ENCODE data around the gene CEP104. TPM values are rescaled to one million over a fixed set of nuclear protein-coding genes. Genes with fewer than 3 reads are reported as not detected.
A peak's percentile ranks its signal among the peaks of the same experiment; 100 is the strongest.

CEP104 gene
- total RNA-seq, 1 donor from 2014 or later: 18.3 TPM

DNA sequence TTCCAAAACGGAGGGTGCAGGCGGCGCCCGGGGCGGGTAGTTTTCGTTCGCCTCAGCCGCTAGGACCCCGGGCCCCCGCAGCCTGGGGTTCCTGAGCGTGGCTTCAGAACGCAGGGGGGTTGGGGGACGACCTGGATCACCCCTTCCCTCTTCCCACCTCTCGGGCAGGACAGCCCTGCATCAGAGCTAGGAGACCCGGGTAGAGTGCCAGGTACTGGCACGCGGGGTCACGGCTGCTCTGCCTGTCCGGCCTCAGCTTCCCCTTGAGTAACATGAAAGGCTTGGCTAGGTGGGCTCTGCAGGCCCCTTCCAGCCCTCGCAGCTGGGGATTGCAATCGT, 749 bp upstream of the CEP104 start:
- H3K4me3 ChIP-seq (ENCODE audit: low read depth, low read length): peak overlapping the region; percentile 98
- TF ChIP-seq, protein P1, sequence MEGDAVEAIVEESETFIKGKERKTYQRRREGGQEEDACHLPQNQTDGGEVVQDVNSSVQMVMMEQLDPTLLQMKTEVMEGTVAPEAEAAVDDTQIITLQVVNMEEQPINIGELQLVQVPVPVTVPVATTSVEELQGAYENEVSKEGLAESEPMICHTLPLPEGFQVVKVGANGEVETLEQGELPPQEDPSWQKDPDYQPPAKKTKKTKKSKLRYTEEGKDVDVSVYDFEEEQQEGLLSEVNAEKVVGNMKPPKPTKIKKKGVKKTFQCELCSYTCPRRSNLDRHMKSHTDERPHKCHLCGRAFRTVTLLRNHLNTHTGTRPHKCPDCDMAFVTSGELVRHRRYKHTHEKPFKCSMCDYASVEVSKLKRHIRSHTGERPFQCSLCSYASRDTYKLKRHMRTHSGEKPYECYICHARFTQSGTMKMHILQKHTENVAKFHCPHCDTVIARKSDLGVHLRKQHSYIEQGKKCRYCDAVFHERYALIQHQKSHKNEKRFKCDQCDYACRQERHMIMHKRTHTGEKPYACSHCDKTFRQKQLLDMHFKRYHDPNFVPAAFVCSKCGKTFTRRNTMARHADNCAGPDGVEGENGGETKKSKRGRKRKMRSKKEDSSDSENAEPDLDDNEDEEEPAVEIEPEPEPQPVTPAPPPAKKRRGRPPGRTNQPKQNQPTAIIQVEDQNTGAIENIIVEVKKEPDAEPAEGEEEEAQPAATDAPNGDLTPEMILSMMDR (conservative IDR thresholded peaks at IDR 0.05; ENCODE audit: low read depth, low read length): no peak
- no peak for DNase-seq (ENCODE audit: low read depth)

DNA sequence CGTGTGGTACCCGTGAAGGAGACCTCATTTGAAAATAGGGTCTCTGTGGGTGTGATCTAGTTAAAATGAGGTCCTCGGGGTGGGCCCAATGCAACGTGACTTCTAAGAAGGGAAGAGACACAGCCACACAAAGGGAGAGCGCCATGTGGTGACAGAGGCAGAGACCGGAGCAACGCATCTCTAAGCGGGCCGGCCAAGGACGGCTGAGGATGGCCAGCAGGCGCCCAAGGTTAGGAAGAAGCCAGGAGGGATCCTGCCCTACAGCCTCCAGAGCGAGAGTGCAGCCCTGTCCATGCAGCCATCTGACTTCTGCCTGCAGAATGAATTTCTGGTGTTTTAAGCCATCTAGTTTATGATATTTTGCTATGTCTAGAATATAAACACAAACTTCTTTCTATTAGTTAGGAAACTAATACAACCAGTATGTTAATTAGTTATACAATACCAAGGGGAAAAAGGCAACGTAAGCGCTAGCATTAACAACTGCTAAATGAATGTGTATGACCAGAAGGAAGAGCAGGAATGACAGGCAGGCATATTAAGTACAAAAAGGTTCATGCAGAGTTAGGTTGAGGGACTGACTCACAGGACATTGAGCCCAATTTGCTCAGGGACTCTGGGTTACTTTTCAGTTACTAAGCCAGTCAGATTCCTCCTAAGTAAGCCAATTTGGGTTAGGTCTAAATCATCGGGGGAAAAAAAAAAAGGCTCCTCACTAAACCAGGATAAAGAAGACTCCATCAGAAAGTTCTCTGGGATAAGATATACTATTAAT, 4.1 kb downstream of the CEP104 start:
- H3K4me3 ChIP-seq (ENCODE audit: low read depth, low read length): no peak overlapping the region
- DNase-seq (ENCODE audit: low read depth): no peak
- TF ChIP-seq, protein P1 (conservative IDR thresholded peaks at IDR 0.05; ENCODE audit: low read depth, low read length): no peak

DNA sequence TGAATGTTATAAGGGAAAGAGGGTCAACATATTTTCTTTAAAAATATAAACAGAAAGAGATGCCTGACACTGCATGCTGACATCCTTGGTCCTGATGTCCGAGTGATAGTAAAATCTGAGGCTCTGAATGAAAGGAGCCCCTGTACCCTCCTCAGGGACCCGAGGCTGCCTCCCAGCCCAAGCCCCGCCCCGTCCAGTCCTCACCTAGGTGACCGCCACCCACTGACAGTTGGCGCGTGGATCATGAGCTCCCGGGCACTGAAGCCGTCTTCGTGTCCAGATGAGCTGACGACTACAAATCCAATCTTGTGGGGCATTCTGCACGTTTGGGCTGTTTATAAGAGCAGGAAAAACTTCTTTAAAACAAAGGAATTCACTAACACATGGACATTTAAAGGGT, 4.9 kb downstream of the CEP104 start:
- no peak for DNase-seq (ENCODE audit: low read depth)
- no peak overlapping the region for H3K4me3 ChIP-seq (ENCODE audit: low read depth, low read length)
- TF ChIP-seq, protein P1 (conservative IDR thresholded peaks at IDR 0.05; ENCODE audit: low read depth, low read length): no peak

DNA sequence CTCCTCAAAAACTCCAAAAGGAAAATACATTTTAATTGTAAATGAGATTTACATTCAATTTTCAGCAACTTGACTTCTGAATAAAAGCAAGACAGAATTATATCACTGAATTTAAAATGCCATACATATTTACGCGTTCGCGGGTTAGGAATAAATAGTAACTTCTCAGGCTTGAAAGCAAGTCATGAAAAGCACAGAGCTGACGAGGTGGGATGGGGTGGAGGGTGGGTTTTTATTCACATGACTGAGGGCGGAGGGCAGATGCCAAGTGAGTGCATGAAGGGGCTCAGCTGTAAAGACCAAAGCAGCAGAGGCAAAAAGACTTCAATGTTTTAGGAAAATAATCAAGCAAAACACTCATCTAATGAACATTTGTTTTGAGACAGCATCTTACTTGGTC, 5.7 kb downstream of the CEP104 start:
- no peak overlapping the region for H3K4me3 ChIP-seq (ENCODE audit: low read depth, low read length)
- TF ChIP-seq, protein P1 (conservative IDR thresholded peaks at IDR 0.05; ENCODE audit: low read depth, low read length): no peak
- DNase-seq (ENCODE audit: low read depth): no peak

DNA sequence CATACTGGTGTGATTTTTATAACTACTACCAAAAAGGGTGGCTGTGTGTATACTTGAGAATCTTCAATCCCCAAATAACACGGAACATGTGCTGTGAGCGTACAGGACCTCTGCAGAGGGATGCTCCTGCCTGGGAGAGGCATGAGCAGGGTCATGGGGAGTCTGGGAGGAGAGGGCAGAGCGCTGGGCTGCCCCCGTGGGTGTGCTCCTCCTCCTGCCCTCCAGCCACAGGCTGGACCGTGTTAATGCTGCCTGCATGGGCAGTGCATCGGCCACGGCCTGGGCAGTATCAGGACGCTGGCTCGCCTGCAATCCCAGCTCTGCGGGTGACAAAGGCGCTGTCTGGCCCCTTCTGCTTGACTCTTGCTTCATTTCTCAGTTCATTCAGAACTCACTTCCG, 6.2 kb downstream of the CEP104 start:
- TF ChIP-seq, protein P1 (conservative IDR thresholded peaks at IDR 0.05; ENCODE audit: low read depth, low read length): no peak
- no peak for DNase-seq (ENCODE audit: low read depth)
- H3K4me3 ChIP-seq (ENCODE audit: low read depth, low read length): no peak overlapping the region

DNA sequence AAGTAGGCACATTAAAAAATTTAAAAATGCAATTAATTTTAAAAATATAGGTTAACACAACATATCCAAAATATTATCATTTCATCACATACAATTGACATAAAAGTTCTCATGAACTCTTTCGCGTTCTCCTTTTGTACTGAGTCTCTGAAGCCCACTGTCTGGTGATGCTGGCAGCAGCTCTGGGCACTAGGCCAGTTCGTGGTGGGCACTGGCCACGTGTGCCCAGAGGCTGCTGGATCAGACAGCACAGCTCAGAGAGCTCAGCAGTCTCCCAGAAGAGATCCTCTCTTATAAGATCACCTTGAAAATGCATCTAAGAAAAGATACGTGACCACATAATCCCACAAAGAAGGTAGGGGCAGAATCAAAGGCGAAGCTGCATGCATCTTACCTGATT, 9.9 kb downstream of the CEP104 start:
- no peak for DNase-seq (ENCODE audit: low read depth)
- TF ChIP-seq, protein P1 (conservative IDR thresholded peaks at IDR 0.05; ENCODE audit: low read depth, low read length): no peak
- H3K4me3 ChIP-seq (ENCODE audit: low read depth, low read length): no peak overlapping the region

DNA sequence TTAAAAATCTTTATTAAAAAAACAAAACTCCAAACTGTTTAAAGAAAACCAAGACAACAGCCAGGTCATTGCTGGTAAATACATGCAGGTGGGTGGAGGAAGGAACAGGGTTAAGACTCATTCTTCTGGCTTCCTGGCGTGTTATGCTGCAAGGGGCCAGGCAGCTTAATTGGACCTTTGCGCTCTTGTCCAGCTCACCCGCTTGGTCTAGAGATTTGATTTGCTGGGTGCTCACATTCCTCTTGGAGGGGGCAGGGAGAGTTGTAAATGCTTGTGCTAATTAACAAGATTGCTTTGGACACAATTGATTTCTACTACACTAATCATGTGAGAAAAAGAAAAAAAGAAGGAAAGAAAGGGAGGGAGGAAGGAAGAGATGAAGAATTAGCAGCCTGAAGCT, 10.5 kb downstream of the CEP104 start:
- DNase-seq (ENCODE audit: low read depth): no peak
- H3K4me3 ChIP-seq (ENCODE audit: low read depth, low read length): no peak overlapping the region
- TF ChIP-seq, protein P1 (conservative IDR thresholded peaks at IDR 0.05; ENCODE audit: low read depth, low read length): no peak

All from epithelial cell of proximal tubule (primary cell).